IMR-90 (cell line): ENCODE data around the gene GALM. TPM values are rescaled to one million over a fixed set of nuclear protein-coding genes. Genes with fewer than 3 reads are reported as not detected.

Experiments
- ATAC-seq: fragments of 200-7000 bp; cut with Tn5 transposase; 2 replicates; pipeline ENCODE4 v1.9.1; 2020; ENCODE audit warnings: low read depth, mild to moderate bottlenecking, moderate library complexity
- BruUV-seq: library from RNA; stranded (reverse); fragments of 400-500 nt; replicated peaks from 2 replicates; lab custom pipeline; 2021; lab: Mats Ljungman, UMichigan
- CTCF ChIA-PET: fragments of 300-600 bp; formaldehyde crosslinking; extraction: SDS; loops from one replicate; lab custom pipeline; 2021; ENCODE audit warnings: antibody characterized with exemption; lab: Yijun Ruan, JAX
- POLR2A ChIA-PET: fragments of 300-600 bp; sonication (Branson Sonifier 250); formaldehyde crosslinking; loops from one replicate; lab custom pipeline; 2022; ENCODE audit warnings: antibody characterized with exemption; ENCODE audit not compliant: unreplicated experiment; lab: Charles Lee
- DNase-seq: peaks from one replicate; pipeline ENCODE4 v3.0.0; 2013
- H2AFZ ChIP-seq: replicated peaks from 2 replicates; pipeline ENCODE3; 2013; ENCODE audit warnings: low read length, mild to moderate bottlenecking; ENCODE audit not compliant: poor library complexity
- H2AK5ac ChIP-seq: 2 replicates; pipeline ENCODE4 v1.6.1; 2013; ENCODE audit warnings: low read depth, low read length, inconsistent platforms
- H2AK9ac ChIP-seq: replicated peaks from 2 replicates; pipeline ENCODE3; 2013; ENCODE audit warnings: mild to moderate bottlenecking, low read depth, low read length, moderate library complexity; ENCODE audit not compliant: poor library complexity
- H2BK120ac ChIP-seq: 2 replicates; pipeline ENCODE4 v1.6.1; 2013; ENCODE audit warnings: low read depth, low read length, inconsistent platforms
- H2BK15ac ChIP-seq: 3 replicates; pipeline ENCODE4 v1.6.1; 2013; ENCODE audit warnings: low read depth, low read length, inconsistent platforms
- H2BK20ac ChIP-seq: 2 replicates; pipeline ENCODE4 v1.6.1; 2013; ENCODE audit warnings: low read depth, mild to moderate bottlenecking, inconsistent platforms, low read length, moderate library complexity
- H2BK5ac ChIP-seq: 2 replicates; pipeline ENCODE4 v1.6.1; 2013; ENCODE audit warnings: mild to moderate bottlenecking, low read depth, low read length, inconsistent platforms; ENCODE audit not compliant: poor library complexity, severe bottlenecking
- H3K14ac ChIP-seq: replicated peaks from 2 replicates; pipeline ENCODE4 v1.6.1; 2013; ENCODE audit warnings: low read depth, low read length, inconsistent platforms
- H3K18ac ChIP-seq: 2 replicates; pipeline ENCODE4 v1.6.1; 2013; ENCODE audit warnings: low read depth, low read length, control low read depth
- H3K23ac ChIP-seq: 2 replicates; pipeline ENCODE4 v1.6.1; 2013; ENCODE audit warnings: low read depth, low read length, inconsistent platforms
- H3K27ac ChIP-seq: 2 replicates; pipeline ENCODE4 v1.5.1; 2013; ENCODE audit warnings: mild to moderate bottlenecking, control low read depth, low read length; ENCODE audit not compliant: insufficient read depth
- H3K27me3 ChIP-seq: 2 replicates; pipeline ENCODE4 v1.6.1; 2013; ENCODE audit warnings: low read length; ENCODE audit not compliant: control insufficient read depth, insufficient read depth
- H3K36me3 ChIP-seq: 2 replicates; pipeline ENCODE4 v1.6.1; 2013; ENCODE audit warnings: low read length, mixed read lengths; ENCODE audit not compliant: control insufficient read depth, insufficient read depth
- H3K4ac ChIP-seq: 2 replicates; pipeline ENCODE4 v1.6.1; 2013; ENCODE audit warnings: low read depth, low read length, inconsistent platforms
- H3K4me1 ChIP-seq: 2 replicates; pipeline ENCODE4 v1.6.1; 2013; ENCODE audit warnings: low read length, mixed read lengths; ENCODE audit not compliant: control insufficient read depth, insufficient read depth
- H3K4me2 ChIP-seq: 2 replicates; pipeline ENCODE4 v1.6.1; 2013; ENCODE audit warnings: low read depth, mild to moderate bottlenecking, control low read depth, low read length, moderate library complexity
- H3K4me3 ChIP-seq: 2 replicates; pipeline ENCODE4 v1.5.1; 2013; ENCODE audit warnings: low read depth, mild to moderate bottlenecking, control low read depth, low read length, moderate library complexity; ENCODE audit not compliant: insufficient read depth
- H3K56ac ChIP-seq: 2 replicates; pipeline ENCODE4 v1.6.1; 2013; ENCODE audit warnings: low read length, inconsistent platforms; ENCODE audit not compliant: insufficient read depth; ENCODE audit errors: extremely low read depth
- H3K79me1 ChIP-seq, 2 experiments: 2 replicates each; pipeline ENCODE4 v1.6.1; 2013; ENCODE audit warnings: low read length in 2 of 2, inconsistent platforms in 1 of 2, low read depth in 1 of 2
- H3K9ac ChIP-seq: 2 replicates; pipeline ENCODE4 v1.6.1; 2013; ENCODE audit warnings: low read depth, low read length, control low read depth
- H3K9me1 ChIP-seq: 2 replicates; pipeline ENCODE4 v1.6.1; 2013; ENCODE audit warnings: low read length, inconsistent platforms; ENCODE audit not compliant: insufficient read depth
- H3K9me3 ChIP-seq: 2 replicates; pipeline ENCODE4 v1.6.1; 2013; ENCODE audit warnings: low read length; ENCODE audit not compliant: control insufficient read depth, insufficient read depth
- H4K20me1 ChIP-seq: 2 replicates; pipeline ENCODE4 v1.6.1; 2013; ENCODE audit warnings: low read length, inconsistent platforms; ENCODE audit not compliant: insufficient read depth
- H4K5ac ChIP-seq: 2 replicates; pipeline ENCODE4 v1.6.1; 2013; ENCODE audit warnings: mild to moderate bottlenecking, low read depth, low read length, control low read depth
- H4K8ac ChIP-seq, 2 experiments: 2 replicates each; pipeline ENCODE4 v1.6.1; 2013; ENCODE audit warnings: low read depth in 2 of 2, low read length in 2 of 2, control low read depth in 1 of 2, inconsistent platforms in 1 of 2
- H4K91ac ChIP-seq: 2 replicates; pipeline ENCODE4 v1.6.1; 2013; ENCODE audit warnings: low read depth, low read length, inconsistent platforms; ENCODE audit not compliant: insufficient read depth
- BHLHE40 ChIP-seq: fragments of 150-350 bp; IDR thresholded peaks from 2 replicates; pipeline ENCODE4 v1.6.1; 2016; ENCODE audit warnings: mild to moderate bottlenecking, low read depth, low read length
- CTCF ChIP-seq: conservative IDR thresholded peaks from 2 replicates; pipeline ENCODE4 v1.5.1; 2012; ENCODE audit warnings: mild to moderate bottlenecking, low read depth, low read length, improper control_type of control experiment
- MAZ ChIP-seq: IDR thresholded peaks from 2 replicates; pipeline ENCODE4 v1.6.1; 2012; ENCODE audit warnings: low read depth, mild to moderate bottlenecking, low read length, improper control_type of control experiment, moderate library complexity, borderline replicate concordance
- MXI1 ChIP-seq: IDR thresholded peaks from 2 replicates; pipeline ENCODE4 v1.6.1; 2012; ENCODE audit warnings: low read depth, mild to moderate bottlenecking, low read length, moderate library complexity, borderline replicate concordance
- RAD21 ChIP-seq: IDR thresholded peaks from 2 replicates; pipeline ENCODE4 v1.6.1; 2012; ENCODE audit warnings: low read length, improper control_type of control experiment
- RFX5 ChIP-seq: IDR thresholded peaks from 2 replicates; pipeline ENCODE4 v1.8.0; 2012; ENCODE audit warnings: low read depth, mild to moderate bottlenecking, low read length, moderate library complexity
- USF2 ChIP-seq: fragments of 150-350 bp; IDR thresholded peaks from 2 replicates; pipeline ENCODE4 v1.6.1; 2017; ENCODE audit warnings: mild to moderate bottlenecking, antibody characterized with exemption, low read length, low read depth
- WGBS, 2 experiments: methylation state at CpG; one replicate each; pipeline versions ENCODE4 v1.1.5 to v1.1.7; 2013; ENCODE audit warnings: missing lambda C conversion rate in 2 of 2; ENCODE audit not compliant: insufficient read length in 1 of 2; ENCODE audit errors: extremely low coverage in 2 of 2; 5-methylcytosine and 5-hydroxymethylcytosine counted together
- dilution Hi-C: fragments of 300-500 bp; cut with HindIII; formaldehyde crosslinking; loops from one replicate; pipeline ENCODE4 v1.14.3; 2018; ENCODE audit warnings: low sequenced_read_pairs; ENCODE audit not compliant: unreplicated experiment
- in situ Hi-C: fragments of 300-500 bp; cut with MboI; formaldehyde crosslinking; loops from 3 replicates; pipeline ENCODE4 v1.14.3; 2019; ENCODE audit warnings: low sequenced_read_pairs, inconsistent platforms, mixed read lengths
- intact Hi-C: fragments of 100-400 bp; cut with micrococcal nuclease; formaldehyde crosslinking; loops from 2 replicates; pipeline ENCODE4 v1.10.0; 2022
- polyA plus RNA-seq, 3 experiments: library from polyadenylated mRNA; depleted of rRNA; stranded (reverse); fragments of >200 nt; gene quantifications; 2 replicates each; pipeline ENCODE4 v1.2.3, GENCODE V29; 2012; ENCODE audit warnings: low replicate concordance in 1 of 3
- total RNA-seq: library from RNA; depleted of rRNA; stranded (reverse); fragments of >200 nt; gene quantifications from 2 replicates; pipeline ENCODE4 v1.2.3, GENCODE V29; 2012

The GALM gene
- total and polyA plus RNA-seq, 2 of the 4 experiments (the other 2 are of a cell fraction): 12.1 to 24.2 TPM

DNA sequence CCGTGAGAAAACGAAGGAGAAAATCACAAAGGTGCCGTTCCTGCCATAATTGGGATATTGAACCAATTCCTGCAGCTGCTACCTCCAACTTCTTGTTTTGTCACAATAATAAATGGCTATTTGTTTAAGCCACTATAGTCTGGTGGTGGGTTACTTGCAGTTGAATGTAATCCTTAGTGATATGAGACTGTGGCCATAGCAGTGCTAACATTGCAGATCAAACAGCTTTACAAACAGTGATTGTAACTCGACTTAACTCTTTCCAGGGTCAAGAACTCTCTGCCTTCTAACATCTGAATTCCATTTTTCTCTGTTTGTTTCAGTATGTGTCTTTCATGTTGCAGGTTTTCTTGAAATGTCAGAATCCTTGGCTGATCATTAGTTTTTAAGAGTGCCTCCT lies 38.5 kb upstream of the GALM start:
- H4K91ac ChIP-seq: no peak overlapping the region
- peaks cover 5% of the 10 kb centered on the region; the same call in 1 of the 2 replicates for H3K9me3 ChIP-seq
- H3K18ac ChIP-seq: no peak overlapping the region
- ATAC-seq (no peak), DNase-seq (no peak)
- no CpG with 5 or more reads among the region's 4 CpGs for WGBS, 2 experiments
- H3K4me3 ChIP-seq: no peak overlapping the region
- no peak overlapping the region for H3K9ac ChIP-seq
- H3K14ac ChIP-seq: no peak overlapping the region
- H3K27ac ChIP-seq: no peak overlapping the region
- no peaks in the 10 kb centered on the region for H3K79me1 ChIP-seq
- TF ChIP-seq USF2 (no peak), MAZ (no peak), RFX5 (no peak), MXI1 (no peak), CTCF (no peak), RAD21 (no peak), BHLHE40 (no peak)
- no peak overlapping the region for H3K56ac ChIP-seq
- H2BK5ac ChIP-seq: no peak overlapping the region
- no peak overlapping the region for H2BK15ac ChIP-seq
- H4K5ac ChIP-seq: no peak overlapping the region
- H3K9me1 ChIP-seq: no peaks in the 10 kb centered on the region
- H3K36me3 ChIP-seq: no peaks in the 10 kb centered on the region
- no peak overlapping the region for H3K4ac ChIP-seq
- intact Hi-C loops: no loop called here
- no TSS peak for BruUV-seq
- H2BK20ac ChIP-seq: no peak overlapping the region
- no peak overlapping the region for H2AK9ac ChIP-seq
- H3K4me1 ChIP-seq: no peaks in the 10 kb centered on the region
- CTCF ChIA-PET: no interaction called here
- no peak overlapping the region for H2AK5ac ChIP-seq
- H3K27me3 ChIP-seq: peaks cover 14% of the 10 kb centered on the region
- POLR2A ChIA-PET: no interaction called here
- H3K4me2 ChIP-seq: no peak overlapping the region
- H3K23ac ChIP-seq: no peak overlapping the region
- in situ Hi-C loops: no loop called here
- H2BK120ac ChIP-seq: no peak overlapping the region
- H4K20me1 ChIP-seq: no peaks in the 10 kb centered on the region
- no peak overlapping the region for H4K8ac ChIP-seq
- dilution Hi-C loops: no loop called here
- H2AFZ ChIP-seq: no peak overlapping the region
